ENCODE results near the gene ACP7. TPM values are rescaled to one million over a fixed set of nuclear protein-coding genes. Genes with fewer than 3 reads are reported as not detected.

The ACP7 gene
- total and polyA plus RNA-seq, 2 experiments from 2014 or later: 0.27 to 0.45 TPM

DNA sequence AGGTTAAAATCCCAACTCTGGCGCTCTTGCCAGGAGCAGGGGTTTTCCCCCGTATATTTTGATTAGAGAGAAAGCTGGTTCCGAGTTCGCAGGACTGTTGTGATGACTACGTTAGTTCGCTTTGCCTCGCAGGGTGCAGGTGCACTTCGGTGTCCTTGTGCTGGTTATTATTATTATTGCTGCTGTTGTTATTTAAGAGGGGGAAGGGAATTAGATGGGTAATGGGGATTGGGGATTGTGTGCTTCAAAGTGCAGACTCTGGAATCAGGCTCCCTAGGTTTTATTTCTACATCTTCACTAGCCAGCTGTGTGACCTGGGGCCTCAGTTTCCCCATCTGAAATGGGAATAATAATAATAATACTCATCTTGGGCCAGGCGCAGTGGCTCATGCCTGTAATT, 15.2 kb downstream of the ACP7 start (continued):
- TF ChIP-seq, protein P1, sequence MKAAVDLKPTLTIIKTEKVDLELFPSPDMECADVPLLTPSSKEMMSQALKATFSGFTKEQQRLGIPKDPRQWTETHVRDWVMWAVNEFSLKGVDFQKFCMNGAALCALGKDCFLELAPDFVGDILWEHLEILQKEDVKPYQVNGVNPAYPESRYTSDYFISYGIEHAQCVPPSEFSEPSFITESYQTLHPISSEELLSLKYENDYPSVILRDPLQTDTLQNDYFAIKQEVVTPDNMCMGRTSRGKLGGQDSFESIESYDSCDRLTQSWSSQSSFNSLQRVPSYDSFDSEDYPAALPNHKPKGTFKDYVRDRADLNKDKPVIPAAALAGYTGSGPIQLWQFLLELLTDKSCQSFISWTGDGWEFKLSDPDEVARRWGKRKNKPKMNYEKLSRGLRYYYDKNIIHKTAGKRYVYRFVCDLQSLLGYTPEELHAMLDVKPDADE (IDR thresholded peaks at IDR 0.05): no peak
- TF ChIP-seq, protein P2, sequence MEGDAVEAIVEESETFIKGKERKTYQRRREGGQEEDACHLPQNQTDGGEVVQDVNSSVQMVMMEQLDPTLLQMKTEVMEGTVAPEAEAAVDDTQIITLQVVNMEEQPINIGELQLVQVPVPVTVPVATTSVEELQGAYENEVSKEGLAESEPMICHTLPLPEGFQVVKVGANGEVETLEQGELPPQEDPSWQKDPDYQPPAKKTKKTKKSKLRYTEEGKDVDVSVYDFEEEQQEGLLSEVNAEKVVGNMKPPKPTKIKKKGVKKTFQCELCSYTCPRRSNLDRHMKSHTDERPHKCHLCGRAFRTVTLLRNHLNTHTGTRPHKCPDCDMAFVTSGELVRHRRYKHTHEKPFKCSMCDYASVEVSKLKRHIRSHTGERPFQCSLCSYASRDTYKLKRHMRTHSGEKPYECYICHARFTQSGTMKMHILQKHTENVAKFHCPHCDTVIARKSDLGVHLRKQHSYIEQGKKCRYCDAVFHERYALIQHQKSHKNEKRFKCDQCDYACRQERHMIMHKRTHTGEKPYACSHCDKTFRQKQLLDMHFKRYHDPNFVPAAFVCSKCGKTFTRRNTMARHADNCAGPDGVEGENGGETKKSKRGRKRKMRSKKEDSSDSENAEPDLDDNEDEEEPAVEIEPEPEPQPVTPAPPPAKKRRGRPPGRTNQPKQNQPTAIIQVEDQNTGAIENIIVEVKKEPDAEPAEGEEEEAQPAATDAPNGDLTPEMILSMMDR (conservative IDR thresholded peaks at IDR 0.05; ENCODE audit: low read depth in 2 of 2): no peak
- TF ChIP-seq CREB1 (CRISPR knock-in tag; IDR thresholded peaks at IDR 0.05; ENCODE audit: low read depth): no peak
- no peak for TF ChIP-seq JUNB (IDR thresholded peaks at IDR 0.05; ENCODE audit: unreplicated experiment)

DNA sequence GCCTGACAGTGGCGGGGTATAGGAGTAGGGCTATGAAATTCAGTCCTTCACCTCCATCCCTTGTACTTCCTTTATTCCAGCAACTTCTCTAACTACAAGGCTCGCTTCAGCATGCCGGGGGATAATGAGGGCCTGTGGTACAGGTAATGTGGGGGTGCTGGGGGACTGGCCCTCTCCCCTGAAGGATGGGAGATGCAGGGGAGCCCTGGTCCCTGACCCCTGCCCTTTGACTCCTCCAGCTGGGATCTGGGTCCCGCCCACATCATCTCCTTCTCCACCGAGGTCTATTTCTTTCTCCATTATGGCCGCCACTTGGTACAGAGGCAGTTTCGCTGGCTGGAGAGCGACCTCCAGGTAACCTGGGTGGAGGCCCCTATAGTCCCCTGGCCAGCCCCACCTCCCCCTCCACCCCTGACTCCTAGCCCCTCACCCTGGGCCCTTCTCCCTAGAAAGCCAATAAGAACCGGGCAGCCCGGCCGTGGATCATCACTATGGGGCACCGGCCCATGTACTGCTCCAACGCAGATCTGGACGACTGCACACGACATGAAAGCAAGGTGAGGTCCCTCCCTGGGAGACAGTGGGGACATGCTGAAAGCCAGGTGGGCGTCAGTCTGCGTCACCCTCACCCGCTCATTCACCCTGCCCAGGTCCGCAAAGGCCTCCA, 16.5 kb downstream of the ACP7 start:
- H3K27ac Mint-ChIP-seq: no peak overlapping the region
- H3K36me3 ChIP-seq (ENCODE audit: insufficient read depth): no peaks in the 10 kb centered on the region
- no peak overlapping the region for H3K4me3 Mint-ChIP-seq
- no peaks in the 10 kb centered on the region for H3K79me2 ChIP-seq (replicated peaks; ENCODE audit: insufficient read depth)
- H3K27ac ChIP-seq (ENCODE audit: low read depth): no peak overlapping the region
- H3K4me2 ChIP-seq: no peak overlapping the region
- H3K4me1 ChIP-seq (ENCODE audit: insufficient read depth): 0 out of 2 replicates have a peak, but pooled peaks cover 3% of the 10 kb centered on the region
- no peak overlapping the region for H3K4me3 ChIP-seq
- peaks cover 24% of the 10 kb centered on the region for H3K27me3 ChIP-seq (ENCODE audit: insufficient read depth)
- no peak overlapping the region for H2AFZ ChIP-seq
- H3K9me3 Mint-ChIP-seq: peaks cover 9% of the 10 kb centered on the region
- H4K20me1 ChIP-seq (replicated peaks; ENCODE audit: insufficient read depth): no peaks in the 10 kb centered on the region
- no peaks in the 10 kb centered on the region for H3K36me3 Mint-ChIP-seq (ENCODE audit: low read depth)
- no peak for TF ChIP-seq STAT1 (IDR thresholded peaks at IDR 0.05; ENCODE audit: unreplicated experiment)
- no peak for TF ChIP-seq JUNB (IDR thresholded peaks at IDR 0.05; ENCODE audit: unreplicated experiment)
- no peak for TF ChIP-seq ZNF331 (CRISPR knock-in tag; IDR thresholded peaks at IDR 0.05; ENCODE audit: low read depth)
- no peak for TF ChIP-seq NANOG (IDR thresholded peaks at IDR 0.05; ENCODE audit: borderline replicate concordance)
- no peaks in the 10 kb centered on the region for H3K9me2 ChIP-seq (ENCODE audit: insufficient read depth)
- H3F3A ChIP-seq (replicated peaks; ENCODE audit: low read depth): no peaks in the 10 kb centered on the region
- no peaks in the 10 kb centered on the region; the same call in 2 of the 3 replicates for H3K4me1 Mint-ChIP-seq
- no peak for ATAC-seq
- peaks cover 26% of the 10 kb centered on the region for H3K27me3 Mint-ChIP-seq (ENCODE audit: insufficient read depth, low read depth, poor library complexity)
- DNase-seq (ENCODE audit: low spot score): no peak

DNA sequence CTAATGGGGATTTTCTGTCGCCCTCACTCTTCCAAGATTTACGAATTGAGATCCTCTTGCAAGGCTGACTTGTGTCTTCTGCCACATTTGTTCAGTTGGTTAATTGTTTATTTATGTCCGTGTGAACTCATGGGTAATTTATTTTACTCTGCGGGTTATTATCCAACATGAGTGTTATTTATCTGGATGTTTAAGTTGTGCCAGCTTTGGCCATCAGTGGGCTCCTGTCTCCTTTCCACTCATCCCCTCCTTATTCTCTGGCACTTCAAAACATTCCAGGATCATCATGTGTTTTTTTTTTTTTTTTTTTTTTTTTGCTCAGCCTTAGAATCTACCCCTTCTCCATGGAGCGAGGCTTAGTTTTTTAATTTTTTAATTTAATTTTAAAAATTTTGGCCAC, 19.0 kb downstream of the ACP7 start:
- Histone ChIP-seq H3K4me3 (no peak overlapping the region), H3K4me2 (no peak overlapping the region), H3K4me1 (ENCODE audit: insufficient read depth) (0 out of 2 replicates have a peak, but pooled peaks cover 3% of the 10 kb centered on the region), H3K36me3 (ENCODE audit: insufficient read depth) (no peaks in the 10 kb centered on the region), H3K79me2 (replicated peaks; ENCODE audit: insufficient read depth) (no peaks in the 10 kb centered on the region), H2AFZ (no peak overlapping the region), H3K27ac (ENCODE audit: low read depth) (no peak overlapping the region), H3K27me3 (ENCODE audit: insufficient read depth) (peaks cover 16% of the 10 kb centered on the region), H3F3A (replicated peaks; ENCODE audit: low read depth) (no peaks in the 10 kb centered on the region), H3K9me2 (ENCODE audit: insufficient read depth) (no peaks in the 10 kb centered on the region), H4K20me1 (replicated peaks; ENCODE audit: insufficient read depth) (no peaks in the 10 kb centered on the region)
- no peak overlapping the region for H3K4me3 Mint-ChIP-seq
- no peaks in the 10 kb centered on the region for H3K36me3 Mint-ChIP-seq (ENCODE audit: low read depth)
- DNase-seq (ENCODE audit: low spot score) (no peak), ATAC-seq (no peak)
- no peaks in the 10 kb centered on the region; the same call in 2 of the 3 replicates for H3K4me1 Mint-ChIP-seq
- H3K27me3 Mint-ChIP-seq (ENCODE audit: insufficient read depth, low read depth, poor library complexity): peaks cover 12% of the 10 kb centered on the region
- no peaks in the 10 kb centered on the region; the same call in 2 of the 3 replicates for H3K9me3 Mint-ChIP-seq
- H3K27ac Mint-ChIP-seq: no peak overlapping the region
- TF ChIP-seq NANOG (IDR thresholded peaks at IDR 0.05; ENCODE audit: borderline replicate concordance): no peak
- TF ChIP-seq, protein P1 (IDR thresholded peaks at IDR 0.05): no peak
- no peak for TF ChIP-seq POLR2AphosphoS5 (IDR thresholded peaks at IDR 0.05; ENCODE audit: low read depth)
- no peak for TF ChIP-seq STAT1 (IDR thresholded peaks at IDR 0.05; ENCODE audit: unreplicated experiment)
- no peak for TF ChIP-seq CREB1 (CRISPR knock-in tag; IDR thresholded peaks at IDR 0.05; ENCODE audit: low read depth)
